Large intestine (tissue), 3 donors: ENCODE measurements around the gene DLGAP1. TPM values are rescaled to one million over a fixed set of nuclear protein-coding genes. Genes with fewer than 3 reads are reported as not detected.

Source experiments
- DNase-seq, 2 donors: peaks; one replicate each; pipeline versions ENCODE4 v3.0.0 to v3.0.0-alpha.2; 2013
- H3K27ac ChIP-seq: one replicate; pipeline ENCODE4 v1.5.1; 2013; ENCODE audit warnings: low read length
- H3K27me3 ChIP-seq: 2 replicates; pipeline ENCODE4 v1.6.1; 2013; ENCODE audit warnings: low read length; ENCODE audit not compliant: control insufficient read depth, insufficient read depth
- H3K36me3 ChIP-seq: 2 replicates; pipeline ENCODE4 v1.6.1; 2013; ENCODE audit warnings: low read length; ENCODE audit not compliant: control insufficient read depth, insufficient read depth
- H3K4me1 ChIP-seq: one replicate; pipeline ENCODE4 v1.6.1; 2013; ENCODE audit warnings: low read length; ENCODE audit not compliant: control insufficient read depth, insufficient read depth
- H3K4me3 ChIP-seq: one replicate; pipeline ENCODE4 v1.5.1; 2013; ENCODE audit warnings: low read length
- H3K9me3 ChIP-seq: one replicate; pipeline ENCODE4 v1.6.1; 2013; ENCODE audit warnings: mild to moderate bottlenecking, low read depth, low read length, moderate library complexity; ENCODE audit not compliant: control insufficient read depth
- WGBS: methylation state at CpG from one replicate; pipeline ENCODE4 v1.1.5; 2013; ENCODE audit warnings: low lambda C conversion rate; ENCODE audit not compliant: insufficient coverage; 5-methylcytosine and 5-hydroxymethylcytosine counted together
- polyA plus RNA-seq: library from polyadenylated mRNA; unstranded; fragments of 120-200 nt; gene quantifications from one replicate; pipeline ENCODE4 v1.2.1, GENCODE V29; 2013

The DLGAP1 gene
- polyA plus RNA-seq, 1 donor: 0.69 TPM

- Histone ChIP-seq H3K4me1 (no peaks in the 10 kb centered on the region), H3K36me3 (no peaks in the 10 kb centered on the region), H3K27ac (no peak overlapping the region), H3K9me3 (no peaks in the 10 kb centered on the region), H3K27me3 (no peaks in the 10 kb centered on the region), H3K4me3 (no peak overlapping the region)
- WGBS: no CpG with 5 or more reads among the region's 3 CpGs
- no peak for DNase-seq
Measured at GRCh38 chr18:4193086-4193485, 262.0 kb downstream of the DLGAP1 start.

- WGBS: 20% methylated on average over 1 of the region's 7 CpGs
Measured at GRCh38 chr18:4181882-4182568, 273.1 kb downstream of the DLGAP1 start.

GRCh38 chr18:4181086-4181485, 274.0 kb downstream of the DLGAP1 start:
- Histone ChIP-seq H3K4me3 (no peak overlapping the region), H3K27me3 (no peaks in the 10 kb centered on the region), H3K9me3 (no peaks in the 10 kb centered on the region), H3K4me1 (no peaks in the 10 kb centered on the region), H3K27ac (no peak overlapping the region), H3K36me3 (no peaks in the 10 kb centered on the region)
- 50% methylated on average over 2 of the region's 3 CpGs for WGBS
- DNase-seq: no peak

More at GRCh38 chr18:4181882-4182568, 273.1 kb downstream of the DLGAP1 start:
- H3K36me3 ChIP-seq: no peaks in the 10 kb centered on the region
- DNase-seq: no peak
- H3K4me3 ChIP-seq: no peak overlapping the region
- H3K9me3 ChIP-seq: no peaks in the 10 kb centered on the region
- H3K4me1 ChIP-seq: no peaks in the 10 kb centered on the region
- H3K27ac ChIP-seq: no peak overlapping the region
- H3K27me3 ChIP-seq: no peaks in the 10 kb centered on the region

DNA sequence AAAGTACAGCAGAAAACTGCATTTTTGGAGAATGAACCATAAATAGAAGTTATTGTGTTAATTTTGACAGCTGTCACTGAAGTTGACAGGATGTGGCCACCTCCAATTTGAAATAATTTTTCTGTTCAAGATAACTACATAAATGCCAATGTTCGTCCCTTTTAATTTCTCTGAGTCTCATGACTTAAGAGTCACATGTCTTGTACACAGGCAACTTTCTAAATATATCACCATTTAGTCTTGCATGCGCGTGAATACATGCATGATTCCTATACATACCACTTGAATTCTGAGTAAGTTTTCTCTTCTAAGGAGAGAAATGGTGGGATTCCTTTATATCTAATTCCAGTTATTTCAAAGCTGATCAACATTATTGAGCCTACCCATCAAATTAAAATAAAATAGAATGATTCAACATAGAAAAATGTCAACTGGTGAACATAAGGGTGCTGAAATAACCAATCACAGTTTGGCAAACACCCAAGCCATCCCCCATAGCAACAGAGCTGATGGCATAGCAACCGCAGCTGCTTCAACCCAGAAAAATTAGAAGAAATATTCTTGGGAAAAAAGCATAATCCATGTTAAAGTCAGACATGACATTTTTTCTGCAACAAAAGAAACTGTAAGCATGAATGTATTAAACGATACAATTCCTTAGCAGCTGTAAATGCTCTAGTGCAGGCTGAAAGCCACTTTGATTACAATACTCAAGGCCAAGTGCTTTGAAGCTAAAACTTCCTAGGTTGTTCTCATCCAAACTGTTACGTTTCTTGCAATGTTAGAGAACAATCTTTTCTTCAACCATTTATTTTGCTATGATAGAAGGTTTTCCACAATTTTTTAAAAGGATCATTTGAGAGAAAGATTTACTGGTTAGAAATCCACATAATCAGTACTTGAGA, 282.7 kb downstream of the DLGAP1 start:
- Histone ChIP-seq H3K4me1 (no peaks in the 10 kb centered on the region), H3K27ac (no peak overlapping the region), H3K4me3 (no peak overlapping the region), H3K36me3 (no peaks in the 10 kb centered on the region), H3K9me3 (no peaks in the 10 kb centered on the region), H3K27me3 (no peaks in the 10 kb centered on the region)
- 67% methylated on average over 3 of the region's 6 CpGs for WGBS
- no peak for DNase-seq

DNA sequence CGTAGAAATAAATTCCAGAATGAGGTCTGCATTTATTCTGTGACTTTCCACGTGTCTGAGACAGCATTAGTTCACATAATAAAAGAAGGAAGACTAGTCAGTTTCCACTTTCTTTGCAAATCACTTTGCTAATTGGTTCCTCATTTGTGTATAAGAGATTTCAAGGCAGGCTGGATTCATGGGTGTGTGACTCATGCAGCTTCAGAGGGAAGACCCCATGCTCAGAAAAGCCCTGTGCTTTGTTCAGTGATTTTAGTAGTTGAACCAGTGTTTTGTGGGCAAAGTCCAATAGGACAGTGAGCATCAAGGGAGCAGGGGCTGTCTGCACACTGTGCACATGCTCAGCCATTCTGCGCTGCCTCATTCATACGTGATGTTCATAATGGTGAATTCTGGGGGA, 297.8 kb downstream of the DLGAP1 start:
- DNase-seq: no peak
- no peaks in the 10 kb centered on the region for H3K9me3 ChIP-seq
- no peaks in the 10 kb centered on the region for H3K36me3 ChIP-seq
- H3K4me1 ChIP-seq: no peaks in the 10 kb centered on the region
- no peaks in the 10 kb centered on the region for H3K27me3 ChIP-seq
- 40% methylated on average over 1 of the region's 4 CpGs for WGBS
- no peak overlapping the region for H3K27ac ChIP-seq
- H3K4me3 ChIP-seq: no peak overlapping the region

- 89% methylated on average over 1 of the region's 1 CpG for WGBS
- Histone ChIP-seq H3K36me3 (no peaks in the 10 kb centered on the region), H3K27ac (no peak overlapping the region)
Measured at GRCh38 chr18:4146797-4147196, 308.3 kb downstream of the DLGAP1 start.

GRCh38 chr18:4144201-4144600, 310.9 kb downstream of the DLGAP1 start:
- DNase-seq: no peak
- Histone ChIP-seq H3K27ac (no peak overlapping the region), H3K9me3 (no peaks in the 10 kb centered on the region), H3K36me3 (no peaks in the 10 kb centered on the region), H3K4me3 (no peak overlapping the region), H3K27me3 (no peaks in the 10 kb centered on the region), H3K4me1 (no peaks in the 10 kb centered on the region)
- WGBS: no CpG with 5 or more reads among the region's 1 CpG

More at GRCh38 chr18:4146797-4147196, 308.3 kb downstream of the DLGAP1 start:
- Histone ChIP-seq H3K27me3 (no peaks in the 10 kb centered on the region), H3K4me1 (no peaks in the 10 kb centered on the region), H3K4me3 (no peak overlapping the region), H3K9me3 (no peaks in the 10 kb centered on the region)
- DNase-seq: no peak

DNA sequence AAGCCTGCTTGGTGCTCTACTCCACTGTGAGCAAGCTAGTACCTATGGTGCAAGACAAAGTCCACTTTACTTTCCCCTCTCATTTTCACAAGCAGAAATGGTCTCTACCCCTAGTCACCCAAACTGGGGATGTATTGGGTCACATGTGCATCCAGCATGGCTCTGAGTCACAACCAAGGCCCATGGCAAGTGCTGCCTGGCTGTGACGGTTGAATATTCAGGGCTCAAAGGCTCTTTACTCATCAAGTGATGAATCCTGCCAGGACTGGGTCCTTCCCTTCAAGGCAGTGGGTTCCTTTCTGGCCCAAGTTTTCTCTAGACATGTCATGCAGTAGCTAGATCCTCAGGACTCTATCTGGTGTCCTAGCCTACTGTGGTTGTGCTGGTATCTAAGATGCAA, 311.5 kb downstream of the DLGAP1 start:
- no CpG with 5 or more reads among the region's 1 CpG for WGBS
- no peaks in the 10 kb centered on the region for H3K27me3 ChIP-seq

GRCh38 chr18:4142876-4143275, 312.2 kb downstream of the DLGAP1 start:
- Histone ChIP-seq H3K36me3 (no peaks in the 10 kb centered on the region), H3K4me3 (no peak overlapping the region), H3K27me3 (no peaks in the 10 kb centered on the region), H3K4me1 (no peaks in the 10 kb centered on the region), H3K9me3 (no peaks in the 10 kb centered on the region), H3K27ac (no peak overlapping the region)
- DNase-seq: no peak
- WGBS: no CpG with 5 or more reads among the region's 5 CpGs

More for the DNA sequence above, 311.5 kb downstream of the DLGAP1 start:
- Histone ChIP-seq H3K4me3 (no peak overlapping the region), H3K27ac (no peak overlapping the region), H3K9me3 (no peaks in the 10 kb centered on the region), H3K36me3 (no peaks in the 10 kb centered on the region), H3K4me1 (no peaks in the 10 kb centered on the region)
- no peak for DNase-seq

DNA sequence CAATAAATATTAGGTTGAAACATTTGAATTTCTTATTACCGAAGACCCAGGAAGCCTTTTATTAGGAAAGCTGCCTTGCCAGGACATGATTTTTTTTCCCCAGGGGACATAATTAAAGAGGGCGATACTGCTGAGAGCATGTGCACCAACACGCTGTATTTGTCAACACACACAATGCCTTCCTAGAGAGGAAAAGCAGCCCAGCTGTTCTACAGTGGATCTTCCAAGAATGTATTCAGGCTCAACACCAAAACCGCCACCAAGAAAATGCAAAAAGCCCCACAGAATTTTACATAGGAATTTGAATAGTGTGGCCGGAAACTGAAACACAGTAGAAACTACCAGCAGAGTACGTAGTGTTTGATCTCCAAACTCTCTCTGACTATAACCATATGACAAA, 320.4 kb downstream of the DLGAP1 start:
- no peaks in the 10 kb centered on the region for H3K36me3 ChIP-seq
- 80% methylated on average over 1 of the region's 6 CpGs for WGBS

More for the DNA sequence above, 320.4 kb downstream of the DLGAP1 start:
- DNase-seq: no peak
- Histone ChIP-seq H3K27me3 (no peaks in the 10 kb centered on the region), H3K9me3 (no peaks in the 10 kb centered on the region), H3K4me3 (no peak overlapping the region), H3K4me1 (no peaks in the 10 kb centered on the region), H3K27ac (no peak overlapping the region)
